ENCODE data around the gene ACSS1. TPM values are rescaled to one million over a fixed set of nuclear protein-coding genes. Genes with fewer than 3 reads are reported as not detected.

Gene ACSS1
- total and polyA plus RNA-seq, 7 donors = 20.1 to 41.0 (median 27.1) TPM

- WGBS, 2 donors = 21 to 51% methylated on average over 6 of the region's 6 CpGs
- intact Hi-C loops (cut with DNase I) = loop anchor here (10.0 kb wide), 1 partner anchor 591 kb away; the partner anchor contains the start of gene NANP
Observed at GRCh38 chr20:25033265-25033923, 24.5 kb downstream of the ACSS1 start.

GRCh38 chr20:25032478-25033264 lies 25.3 kb downstream of the ACSS1 start:
- no peak overlapping the region for H3K4me3 ChIP-seq
- peak; percentile 83 for DNase-seq
- WGBS, 2 donors = 22 to 64% methylated on average over 29 of the region's 29 CpGs
- peaks cover 0 to 81% (median 56%) of the 10 kb centered on the region in 4 donors for H3K4me1 ChIP-seq
- peaks cover 0 to 25% (median 8%) of the 10 kb centered on the region in 4 donors for H3K36me3 ChIP-seq
- TF ChIP-seq EP300 (IDR thresholded peaks at IDR 0.05) = no peak
- TF ChIP-seq POLR2AphosphoS5 (IDR thresholded peaks at IDR 0.05) = peak in 1 of 4 donors; percentile 10
- H3K27ac ChIP-seq = peak overlapping the region; percentile 71 to 93 (median 80)
- no peaks in the 10 kb centered on the region for H3K27me3 ChIP-seq
- no peaks in the 10 kb centered on the region for H3K9me3 ChIP-seq
- intact Hi-C loops (cut with DNase I) = loop anchor here (10.0 kb wide), 1 partner anchor 592 kb away; the partner anchor contains the start of gene NANP

More at GRCh38 chr20:25033265-25033923, 24.5 kb downstream of the ACSS1 start:
- no peaks in the 10 kb centered on the region for H3K9me3 ChIP-seq
- TF ChIP-seq CTCF (IDR thresholded peaks at IDR 0.05) (no peak), EP300 (IDR thresholded peaks at IDR 0.05) (no peak), POLR2AphosphoS5 (IDR thresholded peaks at IDR 0.05) (peak in 1 of 4 donors; percentile 2)
- H3K27ac ChIP-seq = peak overlapping the region; percentile 71 to 93 (median 80)
- H3K27me3 ChIP-seq = no peaks in the 10 kb centered on the region
- DNase-seq = no peak
- peaks cover 0 to 22% (median 8%) of the 10 kb centered on the region in 4 donors for H3K36me3 ChIP-seq
- H3K4me1 ChIP-seq = peaks cover 0 to 88% (median 64%) of the 10 kb centered on the region in 4 donors
- H3K4me3 ChIP-seq = no peak overlapping the region

GRCh38 chr20:25032065-25032477 lies 25.9 kb downstream of the ACSS1 start:
- intact Hi-C loops (cut with DNase I) = loop anchor here (10.0 kb wide), 1 partner anchor 593 kb away; the partner anchor contains the start of gene NANP
- 94 to 96% methylated on average over 16 of the region's 16 CpGs for WGBS, 2 donors
- Histone ChIP-seq H3K4me1 (peaks cover 0 to 75% (median 50%) of the 10 kb centered on the region in 4 donors), H3K27me3 (no peaks in the 10 kb centered on the region), H3K9me3 (no peaks in the 10 kb centered on the region), H3K27ac (peak overlapping the region; percentile 71 to 93 (median 80)), H3K4me3 (no peak overlapping the region), H3K36me3 (peaks cover 0 to 25% (median 8%) of the 10 kb centered on the region in 4 donors)
- TF ChIP-seq EP300 (IDR thresholded peaks at IDR 0.05) = no peak
- no peak for DNase-seq

- no peak for TF ChIP-seq POLR2A (IDR thresholded peaks at IDR 0.05)
- Histone ChIP-seq H3K27ac (peak overlapping the region in 2 of 4 donors; percentile 12 to 73), H3K4me3 (no peak overlapping the region), H3K27me3 (no peaks in the 10 kb centered on the region), H3K9me3 (no peaks in the 10 kb centered on the region), H3K36me3 (peaks cover 0 to 25% (median 8%) of the 10 kb centered on the region in 4 donors), H3K4me1 (peaks cover 0 to 67% (median 42%) of the 10 kb centered on the region in 4 donors)
- 78 to 95% methylated on average over 3 of the region's 3 CpGs for WGBS, 2 donors
- intact Hi-C loops (cut with DNase I) = loop anchor here (10.0 kb wide), 1 partner anchor 594 kb away; the partner anchor contains the start of gene NANP
- no peak for DNase-seq
Observed at GRCh38 chr20:25031241-25031640, 26.7 kb downstream of the ACSS1 start.

GRCh38 chr20:25030649-25031207 lies 27.2 kb downstream of the ACSS1 start:
- 95 to 96% methylated on average over 8 of the region's 8 CpGs for WGBS, 2 donors
- Histone ChIP-seq H3K36me3 (peaks cover 0 to 25% (median 8%) of the 10 kb centered on the region in 4 donors), H3K4me3 (no peak overlapping the region), H3K27me3 (no peaks in the 10 kb centered on the region), H3K9me3 (no peaks in the 10 kb centered on the region), H3K4me1 (peaks cover 0 to 62% (median 37%) of the 10 kb centered on the region in 4 donors), H3K27ac (peak overlapping the region in 2 of 4 donors; percentile 17 to 26)
- intact Hi-C loops (cut with DNase I) = loop anchor here (10.0 kb wide), 1 partner anchor 594 kb away; the partner anchor contains the start of gene NANP
- no peak for DNase-seq
- no peak for TF ChIP-seq EP300 (IDR thresholded peaks at IDR 0.05)
- no peak for TF ChIP-seq POLR2A (IDR thresholded peaks at IDR 0.05)
- TF ChIP-seq CTCF (IDR thresholded peaks at IDR 0.05) = no peak
- TF ChIP-seq POLR2AphosphoS5 (IDR thresholded peaks at IDR 0.05) = no peak
